Tongue (tissue), 2 donors: ENCODE measurements around the gene CPT2. TPM values are rescaled to one million over a fixed set of nuclear protein-coding genes. Genes with fewer than 3 reads are reported as not detected.
"Not testable (repeated sequence)": the region's sequence is repeated elsewhere in the genome, so short reads cannot be mapped to it uniquely, and the experiment has no call there.

Experiments used
- DNase-seq: peaks from one replicate; pipeline ENCODE4 v3.0.0-alpha.2; 2015
- total RNA-seq: library from RNA; depleted of rRNA; stranded (reverse); fragments of >200 nt; gene quantifications from one replicate; pipeline ENCODE4 v1.2.3, GENCODE V29; 2014

Gene CPT2
- total RNA-seq, 1 donor from 2014 or later = 20.6 TPM

- no peak for DNase-seq
Measured at GRCh38 chr1:53182716-53183094, 13.9 kb upstream of the CPT2 start.

DNA sequence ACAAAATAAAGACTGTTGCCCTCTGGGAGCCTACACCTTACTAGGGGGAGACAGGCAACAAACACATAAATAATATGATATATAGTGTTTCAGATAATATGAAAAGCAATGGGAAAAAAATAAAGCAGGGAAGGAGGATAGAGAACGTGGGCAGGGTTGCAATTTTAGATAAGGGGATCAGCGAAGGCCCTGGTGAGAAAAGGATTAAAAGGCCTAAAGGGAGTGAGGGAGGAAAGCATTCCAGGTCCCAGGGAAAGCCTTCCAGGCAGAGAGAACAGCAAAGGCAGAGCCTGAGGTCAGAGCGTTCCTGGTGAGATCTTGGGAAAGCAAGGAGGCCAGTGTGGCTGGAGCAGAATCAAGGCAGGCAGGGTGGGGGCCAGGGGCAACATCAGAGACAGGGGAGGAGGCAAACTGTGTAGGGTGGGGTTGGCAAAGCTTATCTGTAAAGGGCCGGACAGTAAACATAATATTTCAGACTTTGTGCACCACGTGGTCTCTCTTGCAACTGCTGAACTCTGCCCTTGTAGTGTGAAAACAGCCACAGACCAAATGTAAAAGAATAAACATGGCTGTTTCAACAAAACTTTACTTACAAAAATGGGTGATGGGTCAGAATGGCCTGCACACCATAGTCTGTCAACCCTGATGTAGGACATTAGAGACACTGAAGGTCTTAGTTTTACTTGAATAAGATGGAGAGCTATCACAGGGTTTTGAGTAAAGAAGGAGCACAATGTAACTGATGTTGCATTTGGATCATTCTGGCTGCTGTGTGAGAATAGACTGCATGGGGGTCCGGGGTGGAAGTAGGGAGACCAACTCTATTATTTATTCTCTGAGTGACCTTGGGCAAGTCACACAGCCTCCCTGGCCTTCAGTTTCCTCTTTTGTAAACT is 13.3 kb upstream of the CPT2 start:
- no peak for DNase-seq

GRCh38 chr1:53185955-53186297 is 10.7 kb upstream of the CPT2 start:
- not testable (repeated sequence) for DNase-seq

GRCh38 chr1:53186533-53186932 is 10.1 kb upstream of the CPT2 start:
- no peak for DNase-seq

GRCh38 chr1:53187401-53187800 is 9.2 kb upstream of the CPT2 start:
- DNase-seq = no peak

GRCh38 chr1:53188099-53188498 is 8.5 kb upstream of the CPT2 start:
- no peak for DNase-seq

DNA sequence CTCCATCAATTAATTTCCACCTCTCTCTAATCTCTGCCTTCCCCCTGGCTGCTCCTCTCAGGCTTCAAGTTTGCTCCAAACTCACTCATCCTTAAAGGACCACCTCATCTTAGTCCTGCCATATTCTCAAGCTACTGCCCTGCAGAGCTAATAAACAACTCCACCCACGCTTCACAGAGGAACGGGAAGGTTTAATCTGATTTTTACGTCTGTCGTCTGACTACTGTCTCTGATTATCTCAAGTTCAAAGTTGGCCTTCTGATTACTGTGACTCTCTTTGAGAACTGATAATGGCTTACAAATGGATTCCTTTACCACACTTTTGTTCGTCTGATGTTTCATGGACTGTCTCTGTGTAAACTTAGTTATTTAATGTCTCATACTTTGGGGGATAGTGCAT is 7.6 kb upstream of the CPT2 start:
- no peak for DNase-seq

- DNase-seq = no peak
Measured at GRCh38 chr1:53190210-53190611, 6.4 kb upstream of the CPT2 start.

DNA sequence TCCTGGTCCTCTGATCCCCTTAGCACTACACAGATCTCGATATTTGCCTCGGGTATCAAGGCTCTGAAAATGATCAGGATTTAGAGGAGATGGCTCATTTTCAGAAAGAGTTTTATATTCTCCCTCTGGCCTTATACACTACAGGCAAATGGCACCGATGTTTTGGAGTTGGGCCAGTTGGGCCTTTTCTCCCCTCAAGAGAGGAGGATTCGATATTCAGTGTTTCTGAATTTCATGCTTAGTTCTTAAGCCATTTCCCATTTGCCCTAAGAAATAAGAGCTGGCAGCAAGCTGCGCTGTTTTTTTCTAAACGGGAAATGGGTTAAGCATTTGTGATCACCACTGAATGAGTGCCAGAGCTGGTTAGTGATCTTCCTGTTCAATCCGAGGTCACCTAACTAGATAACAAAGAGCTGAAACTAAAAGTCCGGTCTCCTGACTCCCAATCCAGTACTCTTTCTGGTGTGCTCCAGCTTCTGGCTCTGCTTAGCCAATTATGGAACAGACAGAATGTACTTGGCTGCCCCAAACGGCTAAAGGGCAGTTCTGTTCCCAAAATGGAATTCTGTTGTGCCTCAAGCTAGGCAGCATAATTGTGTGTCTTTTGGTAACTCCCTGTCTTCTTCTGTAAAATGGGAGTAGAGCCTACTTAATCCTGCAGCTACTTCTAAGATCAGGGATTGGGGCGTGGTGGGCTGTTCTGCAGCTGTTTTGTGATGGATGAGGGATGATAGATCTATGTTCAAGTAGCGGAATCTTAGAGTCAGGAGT is 1.2 kb upstream of the CPT2 start:
- DNase-seq = peak; percentile 61

- DNase-seq = no peak
Measured at GRCh38 chr1:53196017-53196484, 573 bp upstream of the CPT2 start.

DNA sequence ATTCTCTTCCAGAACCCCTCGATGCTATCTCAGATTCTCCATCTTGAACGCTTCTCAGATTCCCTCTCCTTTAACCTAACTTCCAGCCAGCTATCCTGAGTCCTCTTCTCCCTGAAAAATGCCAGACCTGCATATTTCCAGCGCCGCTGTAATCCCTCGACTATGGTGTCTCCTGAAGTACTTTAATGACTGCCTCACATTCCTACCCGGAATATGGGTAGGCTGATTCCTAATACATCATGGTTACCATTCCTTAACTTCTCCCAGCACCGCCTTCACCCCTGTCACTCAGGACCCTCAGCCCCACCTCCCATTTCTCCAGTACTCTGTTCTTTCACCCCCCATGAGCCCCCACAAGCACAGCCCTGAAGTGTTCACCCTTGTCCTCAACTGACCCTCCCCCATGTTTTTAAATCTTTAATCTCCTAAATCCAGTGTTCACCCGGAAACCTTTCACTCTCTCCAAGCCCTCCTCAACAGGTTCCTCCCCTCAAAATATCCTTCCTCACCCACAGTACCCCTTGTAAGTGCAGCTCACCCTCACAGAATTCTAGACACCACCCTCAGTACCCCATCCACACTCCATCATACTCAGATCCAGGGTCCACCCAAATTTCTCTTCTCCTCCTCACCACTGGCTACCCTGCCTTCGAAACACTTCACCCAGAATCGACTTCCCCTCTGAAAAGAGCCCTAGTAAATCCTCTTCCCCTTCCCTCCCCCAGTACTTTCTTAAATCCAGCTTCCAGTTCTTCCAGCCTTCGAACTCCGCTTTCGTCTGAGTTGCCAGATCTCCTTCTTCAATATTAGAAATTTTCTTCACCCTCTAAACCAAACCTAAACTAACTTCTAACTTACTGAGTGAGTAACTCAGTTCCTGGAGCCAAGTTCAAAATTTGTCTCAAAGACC is 922 bp downstream of the CPT2 start:
- peak; percentile 37 for DNase-seq

DNA sequence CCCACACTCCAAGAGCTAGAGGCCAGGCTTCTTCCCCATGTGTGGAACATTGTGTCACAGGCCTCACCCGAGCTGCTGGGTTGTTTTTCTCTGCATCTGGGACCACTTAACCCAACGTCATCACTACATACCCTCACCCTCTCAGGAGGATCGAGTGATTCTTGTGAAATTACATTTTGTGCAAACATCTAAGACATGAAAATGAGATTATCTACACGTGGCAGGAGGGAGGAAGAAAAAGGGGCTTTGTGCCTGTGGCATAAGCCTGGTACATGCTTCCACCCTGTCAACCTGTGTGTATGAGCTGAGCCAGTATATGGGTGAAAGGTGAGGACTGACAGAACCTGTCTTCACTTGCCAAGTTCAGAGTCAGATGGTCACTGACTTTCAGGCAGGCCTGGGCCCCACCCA is 1.6 kb downstream of the CPT2 start:
- DNase-seq = peak; percentile 17

DNA sequence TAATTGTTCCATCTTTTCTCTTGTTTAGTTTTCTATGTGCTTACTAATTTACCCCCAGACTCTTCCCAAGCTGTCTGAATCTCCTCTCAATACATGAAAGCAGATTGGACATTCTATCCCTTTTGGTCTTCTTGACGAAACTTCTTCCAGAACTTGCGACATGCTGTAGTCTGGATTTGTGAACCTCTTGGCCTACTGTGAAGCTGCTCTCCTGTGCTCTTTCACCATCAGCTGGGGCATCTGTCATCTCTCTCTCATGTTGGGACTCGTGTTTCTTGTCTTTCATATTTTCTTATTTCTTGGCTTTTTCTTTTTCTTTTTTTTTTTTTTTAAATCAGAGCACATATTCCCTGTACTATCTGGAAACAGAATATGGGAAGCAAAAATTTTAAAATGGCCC is 6.8 kb downstream of the CPT2 start:
- DNase-seq = no peak

GRCh38 chr1:53205496-53205895 is 8.9 kb downstream of the CPT2 start:
- DNase-seq = not testable (repeated sequence)

GRCh38 chr1:53206083-53206685 is 9.6 kb downstream of the CPT2 start:
- not testable (repeated sequence) for DNase-seq

GRCh38 chr1:53206735-53207379 is 10.2 kb downstream of the CPT2 start:
- no peak for DNase-seq

GRCh38 chr1:53207726-53208125 is 11.1 kb downstream of the CPT2 start:
- no peak for DNase-seq

GRCh38 chr1:53210352-53210751 is 13.7 kb downstream of the CPT2 start:
- no peak for DNase-seq

GRCh38 chr1:53210954-53211353 is 14.3 kb downstream of the CPT2 start:
- no peak for DNase-seq

GRCh38 chr1:53214376-53214940 is 17.8 kb downstream of the CPT2 start:
- no peak for DNase-seq

GRCh38 chr1:53218201-53218600 is 21.6 kb downstream of the CPT2 start:
- DNase-seq = no peak
